Stimulated activated CD8-positive, alpha-beta memory T cell treated with anti-CD3 and anti-CD28 coated beads, Interleukin-4, amount 100 ng/mL, for 24 hours (primary cell): ENCODE results near the gene COL4A3.

Experiments used
- DNase-seq: peaks from one replicate; pipeline ENCODE4 v3.0.0-alpha.2; 2020; ENCODE audit warnings: low read depth

Gene COL4A3

GRCh38 chr2:227295806-227296205 is 131.4 kb downstream of the COL4A3 start:
- no peak for DNase-seq

DNA sequence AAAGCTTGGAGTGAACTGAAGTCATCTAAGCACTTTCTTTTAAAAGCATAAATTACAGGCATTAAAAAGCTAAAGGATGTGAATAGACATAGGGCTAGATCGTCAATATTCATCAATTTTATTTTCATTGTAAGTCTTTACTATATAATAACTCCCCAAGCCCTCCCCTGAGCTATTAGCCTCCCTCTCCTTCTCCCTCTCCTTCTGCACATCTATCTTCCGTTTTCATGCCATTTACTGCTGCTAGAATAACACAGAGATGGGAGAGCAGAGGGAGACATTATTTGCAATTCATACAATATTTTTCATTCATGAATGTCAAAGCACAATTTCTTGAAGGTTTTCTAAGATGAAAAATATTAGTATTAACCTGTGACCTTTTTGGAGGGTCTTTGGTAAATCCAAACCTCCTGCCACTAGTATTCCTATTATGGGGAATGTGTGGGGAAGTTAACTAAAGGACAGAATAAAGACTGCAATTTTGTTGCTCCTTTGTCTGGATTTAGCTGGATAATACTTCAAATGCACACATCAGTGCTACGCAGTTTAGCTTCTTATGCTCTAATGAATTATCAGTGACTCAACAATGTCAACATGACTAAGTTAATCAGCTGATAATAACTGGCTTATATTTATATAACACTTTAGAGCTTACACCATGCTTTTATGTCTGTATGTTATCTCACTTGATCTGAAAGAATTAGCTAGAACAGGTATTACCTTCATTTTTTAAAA is 132.4 kb downstream of the COL4A3 start:
- DNase-seq, result no peak

- no peak for DNase-seq
These were observed 137.1 kb downstream of the COL4A3 start for GRCh38 chr2:227301523-227301922.

- no peak for DNase-seq
These were observed 144.4 kb downstream of the COL4A3 start for GRCh38 chr2:227308784-227309183.

- DNase-seq, result no peak
These were observed 146.3 kb downstream of the COL4A3 start for GRCh38 chr2:227310756-227311110.

- no peak for DNase-seq
These were observed 147.6 kb downstream of the COL4A3 start for GRCh38 chr2:227311861-227312506.

DNA sequence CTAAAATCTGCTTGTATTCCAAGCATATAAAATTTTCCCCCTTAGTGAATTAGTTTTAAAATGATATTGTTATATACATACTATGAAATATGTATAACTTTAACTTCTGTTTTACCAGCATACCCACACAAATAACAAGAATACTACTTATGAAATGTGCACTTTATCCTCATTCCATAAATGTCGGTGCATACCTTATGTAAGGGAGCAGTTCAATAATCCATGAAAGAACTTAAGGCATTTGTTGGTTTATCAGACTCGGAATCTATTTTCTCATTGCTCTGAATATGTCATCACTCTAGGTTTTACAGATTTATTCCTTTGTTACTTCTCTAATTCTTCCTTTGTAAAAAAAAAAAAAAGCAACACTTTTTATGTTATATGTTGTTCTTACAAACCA is 148.2 kb downstream of the COL4A3 start:
- no peak for DNase-seq

GRCh38 chr2:227313310-227313709 is 148.9 kb downstream of the COL4A3 start:
- no peak for DNase-seq

GRCh38 chr2:227317834-227318233 is 153.4 kb downstream of the COL4A3 start:
- DNase-seq, result no peak

GRCh38 chr2:227320305-227321094 is 156.1 kb downstream of the COL4A3 start:
- DNase-seq, result no peak

- DNase-seq, result no peak
These were observed 158.2 kb downstream of the COL4A3 start for GRCh38 chr2:227322530-227323205.

- no peak for DNase-seq
These were observed 159.4 kb downstream of the COL4A3 start for GRCh38 chr2:227323818-227324217.

DNA sequence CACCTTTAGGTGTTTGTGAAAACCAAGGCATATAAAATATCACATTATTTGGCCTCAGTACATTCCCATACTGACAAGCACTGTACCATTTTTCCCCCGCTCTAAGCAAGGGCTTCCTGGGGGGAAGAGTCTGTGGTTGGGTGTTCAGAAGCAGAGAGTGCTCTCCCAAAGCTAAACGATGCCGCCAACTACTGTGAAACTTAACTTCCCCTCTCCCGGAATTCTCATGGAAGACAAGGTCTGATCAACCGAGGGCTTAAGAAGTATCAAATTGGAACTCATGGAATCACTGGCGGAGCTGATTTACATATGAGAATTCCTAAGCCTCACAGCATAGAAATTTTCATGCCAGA is 160.2 kb downstream of the COL4A3 start:
- DNase-seq, result no peak

DNA sequence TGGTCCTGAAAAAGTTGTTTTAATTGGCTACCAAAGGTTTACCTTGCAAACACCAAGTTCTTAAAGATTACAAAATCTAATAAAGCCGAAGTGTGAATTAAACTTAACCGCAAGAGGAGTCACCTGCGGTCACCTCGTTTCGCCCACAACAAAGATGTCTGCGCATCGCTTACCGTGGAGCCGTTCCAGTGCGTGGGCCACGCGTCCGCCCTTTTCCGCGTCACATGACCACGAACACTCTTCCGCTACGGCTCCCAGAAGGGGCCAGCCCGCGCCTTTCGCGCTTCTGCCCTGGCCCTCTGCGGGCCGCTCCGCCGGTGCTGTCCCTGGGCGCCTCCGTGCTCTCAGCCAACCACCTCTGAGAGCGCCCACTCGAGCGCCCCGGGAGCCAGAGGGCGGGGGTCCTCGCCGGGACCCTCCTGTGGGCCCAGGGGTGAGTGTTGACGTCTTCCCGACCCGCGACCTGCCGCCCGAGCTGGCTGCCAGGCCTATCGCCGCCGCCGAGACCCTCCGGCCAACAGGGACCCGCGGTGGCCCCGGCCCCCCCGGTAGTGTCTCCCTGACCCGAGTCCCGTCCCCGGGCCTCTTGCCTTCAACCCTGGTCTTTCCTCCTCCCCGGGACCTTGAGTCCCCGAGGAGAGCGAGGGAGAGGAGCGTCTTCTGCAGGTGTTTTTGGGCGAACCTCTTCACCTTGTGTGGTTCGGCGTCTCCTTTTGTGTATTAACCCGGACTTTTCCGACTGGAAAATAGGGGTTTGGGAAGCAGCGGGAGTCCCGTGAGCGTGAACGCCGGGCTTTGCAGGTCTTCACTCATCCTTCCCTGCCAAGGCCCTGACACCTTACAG is 160.8 kb downstream of the COL4A3 start, which contains the start of gene MFF:
MFF (plus strand) TSS at position 257 of the 844 bp plus-strand sequence. CDS start 5,415 bp downstream, outside the sequence.
- peak; percentile 89 for DNase-seq

- DNase-seq, result no peak
These were observed 161.4 kb downstream of the COL4A3 start for GRCh38 chr2:227325839-227326195.

GRCh38 chr2:227326783-227327182 is 162.4 kb downstream of the COL4A3 start:
- DNase-seq, result no peak

DNA sequence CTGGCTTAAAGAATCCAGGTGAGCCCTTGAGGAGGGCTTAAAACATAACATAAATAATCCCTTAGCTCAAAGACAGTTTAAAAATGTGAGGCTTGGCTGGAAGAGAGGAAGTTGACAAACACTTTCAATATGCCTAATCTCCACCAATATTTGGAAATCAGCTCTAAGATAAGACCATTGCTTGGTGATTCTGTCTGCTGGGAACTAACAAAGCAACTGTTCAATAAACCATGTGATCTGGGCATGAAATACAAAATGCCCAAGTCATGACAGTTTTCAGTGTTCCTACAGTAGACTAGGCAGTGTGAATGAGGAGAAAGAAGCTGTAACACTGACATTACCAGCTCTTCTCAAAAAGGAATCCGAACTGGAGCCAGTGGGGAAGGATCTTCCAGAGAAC is 171.3 kb downstream of the COL4A3 start:
- DNase-seq, result no peak

GRCh38 chr2:227337442-227337841 is 173.0 kb downstream of the COL4A3 start:
- DNase-seq, result no peak

GRCh38 chr2:227339098-227339599 is 174.7 kb downstream of the COL4A3 start:
- no peak for DNase-seq

- DNase-seq, result no peak
These were observed 175.7 kb downstream of the COL4A3 start for GRCh38 chr2:227340106-227340505.

- no peak for DNase-seq
These were observed 177.1 kb downstream of the COL4A3 start for GRCh38 chr2:227341553-227341952.
